ENCODE measurements around the gene GAL3ST2.
"Not testable (repeated sequence)": the region's sequence is repeated elsewhere in the genome, so short reads cannot be mapped to it uniquely, and the experiment has no call there.

Gene GAL3ST2

DNA sequence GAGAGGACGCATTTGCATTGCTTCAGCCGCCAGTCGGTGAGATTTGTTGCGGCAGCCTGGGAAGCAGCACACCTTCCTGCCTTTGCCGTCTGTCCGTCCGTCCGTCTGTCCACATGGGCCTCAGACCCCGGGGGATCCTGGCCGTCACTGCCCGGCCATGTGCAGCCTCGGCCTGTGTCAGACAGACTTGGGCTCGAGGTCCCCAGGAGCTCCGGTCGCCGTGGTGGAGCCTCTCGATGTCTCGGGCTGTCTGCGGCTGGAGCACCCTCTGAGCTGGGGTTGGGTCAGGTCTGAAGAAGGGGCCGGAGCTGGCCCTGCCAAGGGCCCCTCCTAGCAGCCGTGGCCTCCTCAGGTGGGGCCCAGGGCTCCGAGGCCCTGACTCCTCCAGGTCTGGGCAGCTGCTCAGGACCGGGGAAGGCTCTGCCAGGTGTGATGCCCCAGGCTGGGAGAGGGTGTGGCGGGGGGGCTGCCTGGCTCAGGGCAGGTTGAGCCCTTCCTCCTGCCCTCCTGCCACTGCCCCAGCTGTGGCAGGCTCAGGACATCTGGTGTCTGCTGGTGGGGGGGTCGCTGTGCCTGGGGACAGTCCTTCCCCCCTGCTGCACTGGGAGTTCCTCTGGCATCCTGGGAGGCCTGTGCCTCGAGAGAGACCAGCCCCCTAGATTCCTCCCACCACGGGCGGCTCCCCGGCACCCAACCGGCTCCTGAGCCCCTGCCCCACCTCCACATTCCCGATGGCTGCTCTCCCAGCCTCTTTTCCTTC lies 44.2 kb downstream of the GAL3ST2 start:
- H3K4me3 ChIP-seq (ENCODE audit: low read depth, low read length): no peak overlapping the region
- TF ChIP-seq, protein P1, sequence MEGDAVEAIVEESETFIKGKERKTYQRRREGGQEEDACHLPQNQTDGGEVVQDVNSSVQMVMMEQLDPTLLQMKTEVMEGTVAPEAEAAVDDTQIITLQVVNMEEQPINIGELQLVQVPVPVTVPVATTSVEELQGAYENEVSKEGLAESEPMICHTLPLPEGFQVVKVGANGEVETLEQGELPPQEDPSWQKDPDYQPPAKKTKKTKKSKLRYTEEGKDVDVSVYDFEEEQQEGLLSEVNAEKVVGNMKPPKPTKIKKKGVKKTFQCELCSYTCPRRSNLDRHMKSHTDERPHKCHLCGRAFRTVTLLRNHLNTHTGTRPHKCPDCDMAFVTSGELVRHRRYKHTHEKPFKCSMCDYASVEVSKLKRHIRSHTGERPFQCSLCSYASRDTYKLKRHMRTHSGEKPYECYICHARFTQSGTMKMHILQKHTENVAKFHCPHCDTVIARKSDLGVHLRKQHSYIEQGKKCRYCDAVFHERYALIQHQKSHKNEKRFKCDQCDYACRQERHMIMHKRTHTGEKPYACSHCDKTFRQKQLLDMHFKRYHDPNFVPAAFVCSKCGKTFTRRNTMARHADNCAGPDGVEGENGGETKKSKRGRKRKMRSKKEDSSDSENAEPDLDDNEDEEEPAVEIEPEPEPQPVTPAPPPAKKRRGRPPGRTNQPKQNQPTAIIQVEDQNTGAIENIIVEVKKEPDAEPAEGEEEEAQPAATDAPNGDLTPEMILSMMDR (conservative IDR thresholded peaks at IDR 0.05; ENCODE audit: low read depth, low read length): no peak
- DNase-seq (ENCODE audit: low read depth): no peak

DNA sequence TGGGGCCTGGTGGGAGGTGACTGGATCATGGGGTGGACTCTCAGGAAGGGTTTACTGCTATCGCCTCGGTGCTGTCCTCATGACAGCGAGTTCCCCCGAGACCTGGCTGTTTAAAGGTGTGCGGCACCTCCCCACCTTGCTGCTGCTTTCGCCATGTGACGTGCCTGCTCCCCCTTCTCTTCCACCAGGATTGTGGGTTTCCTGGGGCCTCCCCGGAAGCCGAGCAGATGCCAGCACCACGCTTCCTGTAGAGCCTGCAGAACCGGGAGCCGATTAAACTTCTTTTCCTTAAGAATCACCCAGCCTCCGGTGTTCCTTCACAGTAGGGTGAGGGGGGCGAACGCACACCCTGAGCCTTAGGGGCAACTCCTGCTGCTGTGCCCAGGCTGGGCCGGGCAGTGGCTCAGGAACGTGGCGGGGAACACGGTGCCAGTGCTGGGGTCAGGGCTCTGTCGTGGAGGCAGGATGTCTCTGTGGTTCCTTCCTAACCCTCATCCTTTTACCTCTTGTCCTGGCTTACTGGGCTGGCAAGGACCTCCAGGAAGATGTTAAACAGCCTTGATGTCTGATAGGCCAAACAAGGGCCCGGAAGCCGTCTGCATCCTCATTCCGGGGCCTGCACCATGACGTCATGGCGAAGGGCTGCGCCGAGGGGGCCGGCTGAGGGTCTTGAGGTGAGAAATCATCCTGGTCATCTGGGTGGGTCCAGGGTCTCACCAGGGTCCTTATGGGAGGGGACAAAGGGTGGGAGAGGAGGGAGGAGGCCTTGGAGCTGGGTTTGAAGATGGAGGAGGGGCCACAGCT lies 45.0 kb downstream of the GAL3ST2 start:
- TF ChIP-seq, protein P1 (conservative IDR thresholded peaks at IDR 0.05; ENCODE audit: low read depth, low read length): no peak
- no peak overlapping the region for H3K4me3 ChIP-seq (ENCODE audit: low read depth, low read length)
- DNase-seq (ENCODE audit: low read depth): no peak

DNA sequence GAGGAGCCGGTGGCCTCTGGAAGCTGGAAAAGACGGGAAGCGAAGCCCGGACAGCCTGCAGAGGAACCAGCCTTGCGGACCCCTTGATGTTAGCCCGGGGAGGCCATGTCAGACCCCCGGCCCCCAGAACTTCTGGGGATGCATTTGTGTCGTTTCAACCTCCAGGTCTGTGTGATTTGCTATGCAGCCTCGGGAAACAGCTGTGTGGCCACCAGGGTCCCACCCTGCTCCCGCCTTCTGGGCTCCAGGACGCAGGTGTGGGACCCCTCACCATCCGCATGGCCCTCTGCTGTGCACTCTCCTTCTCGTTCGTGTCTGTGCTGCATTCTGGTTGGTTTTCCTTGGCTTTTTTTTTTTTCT lies 45.6 kb downstream of the GAL3ST2 start:
- TF ChIP-seq, protein P1 (conservative IDR thresholded peaks at IDR 0.05; ENCODE audit: low read depth, low read length): no peak
- H3K4me3 ChIP-seq (ENCODE audit: low read depth, low read length): no peak overlapping the region
- no peak for DNase-seq (ENCODE audit: low read depth)

DNA sequence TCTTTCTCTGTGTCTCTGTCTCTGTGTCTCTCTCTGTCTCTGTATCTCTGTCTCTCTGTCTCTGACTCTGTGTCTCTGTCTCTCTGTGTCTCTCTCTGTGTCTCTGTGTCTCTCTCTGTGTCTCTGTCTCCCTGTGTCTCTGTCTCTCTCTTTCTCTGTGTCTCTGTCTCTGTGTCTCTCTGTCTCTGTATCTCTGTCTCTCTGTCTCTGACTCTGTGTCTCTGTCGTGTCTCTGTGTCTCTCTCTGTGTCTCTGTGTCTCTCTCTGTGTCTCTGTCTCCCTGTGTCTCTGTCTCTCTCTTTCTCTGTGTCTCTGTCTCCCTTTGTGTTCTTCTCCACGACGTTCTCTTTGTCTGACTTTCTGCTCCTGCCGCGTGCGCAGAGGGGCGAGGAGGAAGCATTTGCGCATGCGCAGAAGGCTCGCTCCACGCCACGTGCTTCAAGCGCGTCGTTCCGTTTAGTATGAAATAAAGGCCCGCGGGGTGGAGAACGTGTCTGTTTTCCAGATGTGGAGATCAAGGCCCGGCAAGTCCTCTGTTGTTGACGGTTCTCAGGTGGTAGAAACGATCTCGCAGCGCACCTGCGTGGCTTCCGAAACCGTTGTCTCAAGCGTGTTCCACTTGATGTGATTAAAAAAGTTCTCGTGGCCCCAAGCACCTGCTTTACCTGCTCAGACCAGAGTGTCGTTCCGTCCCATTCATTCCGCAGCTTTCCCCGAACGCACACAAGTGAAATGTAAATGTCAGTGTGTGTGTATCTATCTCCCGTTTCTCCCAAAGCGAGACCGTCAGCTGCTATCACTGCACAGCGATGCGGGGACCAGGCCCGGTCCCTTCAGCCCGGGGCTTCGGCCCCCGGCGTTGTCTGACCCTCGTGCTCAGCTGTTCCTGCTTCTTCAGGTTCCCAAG lies 47.2 kb downstream of the GAL3ST2 start:
- not testable (repeated sequence) for DNase-seq (ENCODE audit: low read depth)

DNA sequence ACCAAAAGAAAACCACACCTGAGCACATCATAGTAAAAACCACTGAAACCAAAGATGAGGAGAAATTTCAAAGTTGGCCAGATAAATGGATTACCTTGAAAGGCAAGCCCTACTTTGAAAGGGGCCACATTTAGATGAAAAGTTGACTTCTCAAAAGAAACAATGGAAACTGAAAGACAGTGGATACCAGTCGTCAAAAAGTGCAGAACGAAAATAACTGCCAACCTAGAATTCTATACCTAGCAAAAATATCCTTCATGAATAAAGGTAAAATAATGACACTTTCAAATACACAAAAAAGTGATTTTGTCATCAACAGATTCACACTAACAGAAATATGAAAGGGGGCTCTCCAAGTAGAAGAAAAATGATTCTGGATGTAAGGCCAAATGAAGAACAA lies 50.8 kb downstream of the GAL3ST2 start:
- TF ChIP-seq, protein P1 (conservative IDR thresholded peaks at IDR 0.05; ENCODE audit: low read depth, low read length): no peak
- no peak for DNase-seq (ENCODE audit: low read depth)
- H3K4me3 ChIP-seq (ENCODE audit: low read depth, low read length): no peak overlapping the region

More for the DNA sequence above, 47.2 kb downstream of the GAL3ST2 start:
- H3K4me3 ChIP-seq (ENCODE audit: low read depth, low read length): not testable (repeated sequence)

DNA sequence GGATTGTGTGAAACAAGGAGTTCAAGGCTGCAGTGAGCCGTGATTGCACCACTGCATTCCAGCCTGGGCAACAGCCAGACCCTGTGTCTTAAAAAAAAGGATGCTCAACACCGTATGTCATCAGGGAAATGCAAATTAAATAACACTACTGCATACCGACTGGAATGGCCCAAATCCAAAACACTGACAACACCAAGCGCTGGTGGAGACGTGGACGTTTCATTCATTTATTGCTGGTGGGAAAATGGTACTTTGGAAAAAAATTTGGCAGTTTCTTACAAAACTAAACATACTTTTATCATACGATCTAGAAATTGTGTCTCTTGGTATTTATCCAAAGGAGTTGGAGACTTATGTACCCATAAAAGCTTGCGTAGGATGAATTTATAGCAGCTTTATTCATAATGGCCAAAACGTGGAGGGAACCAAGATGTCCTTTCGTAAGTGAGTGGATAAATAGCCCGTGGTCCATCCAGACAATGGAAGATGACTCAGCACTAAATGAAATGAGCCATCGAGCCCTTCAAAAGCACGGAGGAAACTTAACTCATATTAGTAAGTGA lies 56.6 kb downstream of the GAL3ST2 start:
- TF ChIP-seq, protein P1 (conservative IDR thresholded peaks at IDR 0.05; ENCODE audit: low read depth, low read length): no peak
- peak; percentile 58 for DNase-seq (ENCODE audit: low read depth)
- H3K4me3 ChIP-seq (ENCODE audit: low read depth, low read length): no peak overlapping the region

DNA sequence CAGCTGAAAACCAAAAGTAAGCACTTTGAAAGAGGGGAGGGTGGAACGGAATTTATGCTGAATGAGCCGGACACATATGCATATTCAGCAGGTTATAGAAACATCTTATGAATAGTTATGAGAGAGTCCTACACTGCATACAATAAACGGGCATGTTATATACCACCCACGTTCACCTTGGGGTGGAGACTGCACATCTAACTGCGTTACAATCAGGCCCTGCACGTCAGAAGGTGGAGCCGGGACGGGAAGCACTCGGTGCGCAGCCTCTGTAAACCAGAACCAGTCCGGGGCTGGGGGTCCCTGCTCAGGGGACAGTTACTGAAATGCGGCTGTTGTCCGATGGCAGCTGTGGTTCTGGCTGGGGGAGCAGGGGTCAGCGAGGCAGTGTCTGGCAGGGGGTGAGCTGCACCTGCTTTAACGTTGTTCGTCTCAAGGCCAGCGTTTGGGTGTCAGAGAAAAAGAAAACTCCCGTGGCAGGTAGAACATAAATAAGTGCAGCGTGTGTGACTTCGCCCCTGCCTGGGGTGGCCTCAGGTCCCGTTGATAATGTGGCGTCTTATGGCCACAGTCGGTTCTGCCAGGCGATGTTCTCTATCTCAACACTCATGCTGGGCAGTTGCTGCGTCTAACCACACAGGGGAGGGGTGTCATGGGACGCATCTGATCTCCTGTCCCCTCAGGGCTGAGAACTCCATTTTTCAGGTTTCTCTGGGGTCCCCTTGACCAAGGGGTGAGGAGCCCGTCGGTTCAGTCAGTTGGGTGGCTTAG lies 57.3 kb downstream of the GAL3ST2 start:
- DNase-seq (ENCODE audit: low read depth): not testable (repeated sequence)

More for the DNA sequence above, 57.3 kb downstream of the GAL3ST2 start:
- H3K4me3 ChIP-seq (ENCODE audit: low read depth, low read length): not testable (repeated sequence)

Data from choroid plexus epithelial cell (primary cell).